IPS DF 6.9 (cell line): ENCODE results near the gene SNRNP25.

Source experiments
- DNase-seq: peaks from one replicate; pipeline ENCODE4 v3.0.0-alpha.2; 2013; ENCODE audit warnings: low read depth, low spot score
- H3K27ac ChIP-seq: one replicate; pipeline ENCODE4 v1.5.1; 2013; ENCODE audit warnings: low read length, control low read depth
- H3K27me3 ChIP-seq: 2 replicates; pipeline ENCODE4 v1.6.1; 2013; ENCODE audit warnings: mild to moderate bottlenecking, low read length; ENCODE audit not compliant: control insufficient read depth, insufficient read depth
- H3K36me3 ChIP-seq: 2 replicates; pipeline ENCODE4 v1.6.1; 2013; ENCODE audit warnings: low read length; ENCODE audit not compliant: control insufficient read depth, insufficient read depth
- H3K4me1 ChIP-seq: 2 replicates; pipeline ENCODE4 v1.6.1; 2013; ENCODE audit warnings: low read length; ENCODE audit not compliant: control insufficient read depth, insufficient read depth
- H3K4me3 ChIP-seq: 2 replicates; pipeline ENCODE4 v1.5.1; 2013; ENCODE audit warnings: mild to moderate bottlenecking, low read length
- H3K9me3 ChIP-seq: 2 replicates; pipeline ENCODE4 v1.6.1; 2013; ENCODE audit warnings: low read length, inconsistent platforms; ENCODE audit not compliant: control insufficient read depth, insufficient read depth
- whole genome bisulfite sequencing: extraction: QIAGEN DNeasy Blood & Tissue Kit; methylation state at CpG from one replicate; pipeline ENCODE4 v1.1.7; 2013; ENCODE audit warnings: mixed read lengths, missing lambda C conversion rate; ENCODE audit not compliant: insufficient read length, insufficient coverage; 5-methylcytosine and 5-hydroxymethylcytosine counted together

The SNRNP25 gene

GRCh38 chr16:104928-105327 lies 51.3 kb downstream of the SNRNP25 start:
- Histone ChIP-seq H3K36me3 (no peaks in the 10 kb centered on the region), H3K4me3 (no peak overlapping the region)
- WGBS = no CpG with 5 or more reads among the region's 3 CpGs

GRCh38 chr16:105521-105920 lies 51.9 kb downstream of the SNRNP25 start:
- WGBS = no CpG with 5 or more reads among the region's 6 CpGs
- Histone ChIP-seq H3K4me3 (no peak overlapping the region), H3K27me3 (no peaks in the 10 kb centered on the region), H3K4me1 (no peaks in the 10 kb centered on the region), H3K9me3 (no peaks in the 10 kb centered on the region), H3K27ac (no peak overlapping the region), H3K36me3 (no peaks in the 10 kb centered on the region)
- no peak for DNase-seq

More at GRCh38 chr16:104928-105327, 51.3 kb downstream of the SNRNP25 start:
- no peak overlapping the region for H3K27ac ChIP-seq
- no peaks in the 10 kb centered on the region for H3K4me1 ChIP-seq
- H3K27me3 ChIP-seq = no peaks in the 10 kb centered on the region
- no peak for DNase-seq
- H3K9me3 ChIP-seq = no peaks in the 10 kb centered on the region

- no peak overlapping the region for H3K27ac ChIP-seq
- no peak overlapping the region for H3K4me3 ChIP-seq
- H3K27me3 ChIP-seq = no peaks in the 10 kb centered on the region
- no CpG with 5 or more reads among the region's 6 CpGs for WGBS
- no peaks in the 10 kb centered on the region for H3K36me3 ChIP-seq
- H3K4me1 ChIP-seq = no peaks in the 10 kb centered on the region
- peak; percentile 58 for DNase-seq
- no peaks in the 10 kb centered on the region for H3K9me3 ChIP-seq
Measured at GRCh38 chr16:106623-107324, 53.1 kb downstream of the SNRNP25 start.
